ENCODE measurements around the gene LANCL2.

The LANCL2 gene

DNA sequence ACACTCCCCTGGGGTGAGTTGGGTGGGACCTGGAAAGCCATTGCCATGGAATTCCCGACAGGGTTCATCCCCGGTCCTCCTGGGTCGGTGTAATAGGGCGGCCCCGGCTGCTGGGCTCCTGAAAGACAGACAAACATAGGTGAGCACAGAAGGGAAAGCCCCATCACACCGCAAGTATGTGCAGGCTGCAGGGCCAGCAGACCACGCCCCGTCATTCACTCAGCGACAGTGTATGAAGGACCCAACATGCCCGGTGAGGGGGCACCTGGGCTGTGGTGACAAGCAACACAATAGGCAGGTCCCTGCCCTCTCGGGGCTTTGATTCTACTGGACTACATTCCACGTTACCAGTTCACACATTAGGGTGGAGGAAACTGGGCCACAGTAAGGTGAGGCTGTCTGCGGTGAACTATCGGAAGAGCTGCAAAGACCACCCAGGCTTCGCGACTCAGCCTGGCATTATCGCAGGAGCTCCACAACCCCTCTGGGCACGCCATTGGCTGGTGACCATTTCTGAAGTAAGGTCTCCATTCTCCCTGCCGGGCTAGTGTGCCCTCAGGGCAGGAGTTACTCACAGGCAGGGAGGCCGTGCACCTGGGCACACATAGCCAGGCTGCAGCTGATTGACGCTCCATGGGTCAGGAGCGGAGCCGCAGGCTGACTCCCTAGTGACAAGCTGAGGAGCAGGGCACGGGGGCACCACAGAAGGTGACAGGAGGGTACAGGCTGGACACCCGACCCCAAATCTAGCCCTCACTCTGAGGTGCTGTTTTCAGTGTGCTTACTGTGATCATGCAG is 108.0 kb downstream of the LANCL2 start:
- no peak for DNase-seq

GRCh38 chr7:55473932-55474331 is 108.8 kb downstream of the LANCL2 start:
- DNase-seq: no peak

DNA sequence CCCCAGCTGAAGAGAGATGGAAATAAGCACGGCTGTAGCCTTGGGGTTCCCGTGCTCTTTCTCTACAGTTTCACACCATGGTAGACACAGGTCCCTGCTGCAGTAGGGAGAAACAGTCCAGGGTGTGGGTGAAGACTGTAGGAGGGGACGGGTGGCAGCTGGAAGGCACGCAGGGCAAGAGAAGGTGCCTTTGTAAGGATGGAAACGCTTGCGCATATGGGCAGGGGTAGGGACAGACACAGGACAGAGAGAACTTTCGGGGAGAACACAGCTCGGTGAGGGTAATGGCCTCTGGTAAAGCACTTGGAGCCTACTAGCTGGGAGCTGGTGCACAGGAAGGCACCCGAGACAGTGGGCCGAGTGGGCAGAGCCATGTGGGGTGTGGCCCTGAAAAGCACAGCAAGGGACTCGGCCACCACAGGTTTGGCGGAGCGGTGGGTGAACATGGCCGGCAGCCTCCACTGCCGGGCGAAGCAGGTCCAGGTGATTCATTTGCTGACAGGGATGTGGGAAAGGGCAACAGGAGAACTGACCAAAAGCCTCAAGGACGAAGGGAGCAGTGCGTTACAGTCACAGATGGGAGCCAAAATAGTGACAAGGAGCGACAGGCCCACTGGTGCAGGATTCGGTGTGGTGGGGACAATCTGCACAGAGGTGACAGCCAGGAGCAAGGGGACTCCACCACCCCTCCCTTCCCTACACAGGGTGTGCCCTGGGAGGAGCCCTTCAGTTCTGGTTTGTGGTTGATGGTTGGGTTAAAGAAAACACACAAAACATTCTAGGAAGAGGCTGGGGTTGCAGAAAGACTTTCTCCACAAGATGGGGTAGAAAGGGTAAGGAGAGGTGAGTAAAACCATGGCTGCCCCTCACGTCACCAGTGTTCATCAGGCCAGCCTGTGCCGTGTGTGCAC is 110.1 kb downstream of the LANCL2 start:
- peak; percentile 35 for DNase-seq

- DNase-seq: no peak
These were observed 111.0 kb downstream of the LANCL2 start for GRCh38 chr7:55475855-55476803.

- DNase-seq: no peak
These were observed 112.0 kb downstream of the LANCL2 start for GRCh38 chr7:55476852-55477780.

DNA sequence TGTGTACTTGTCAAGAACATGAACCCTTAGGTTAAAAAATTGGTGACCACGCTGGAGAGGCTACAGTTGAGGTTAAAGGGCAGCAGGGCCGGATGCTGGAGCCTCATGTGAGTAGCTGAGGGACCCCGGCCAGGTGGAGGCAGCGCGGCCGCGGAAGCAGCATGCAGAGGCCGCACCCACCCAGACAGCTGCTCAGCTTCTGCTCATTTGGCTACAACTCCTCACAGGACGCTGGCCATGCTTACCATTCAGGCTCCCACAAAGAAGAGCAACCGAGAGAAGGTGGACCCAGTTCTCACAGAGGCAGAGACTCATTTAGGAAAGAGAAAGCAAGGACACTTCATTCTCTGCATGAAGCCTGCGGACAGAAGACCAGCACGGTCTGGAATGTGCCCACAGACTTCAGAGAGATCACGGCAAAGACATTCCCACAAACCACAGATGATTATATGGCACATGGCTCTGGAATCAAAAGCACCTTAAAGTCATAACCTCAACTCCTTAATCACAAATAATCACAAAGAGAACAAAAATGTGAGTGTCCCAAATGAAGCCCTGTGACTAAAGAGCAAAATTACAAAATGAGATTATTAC is 112.7 kb downstream of the LANCL2 start:
- no peak for DNase-seq

GRCh38 chr7:55478700-55479099 is 113.6 kb downstream of the LANCL2 start:
- DNase-seq: no peak

DNA sequence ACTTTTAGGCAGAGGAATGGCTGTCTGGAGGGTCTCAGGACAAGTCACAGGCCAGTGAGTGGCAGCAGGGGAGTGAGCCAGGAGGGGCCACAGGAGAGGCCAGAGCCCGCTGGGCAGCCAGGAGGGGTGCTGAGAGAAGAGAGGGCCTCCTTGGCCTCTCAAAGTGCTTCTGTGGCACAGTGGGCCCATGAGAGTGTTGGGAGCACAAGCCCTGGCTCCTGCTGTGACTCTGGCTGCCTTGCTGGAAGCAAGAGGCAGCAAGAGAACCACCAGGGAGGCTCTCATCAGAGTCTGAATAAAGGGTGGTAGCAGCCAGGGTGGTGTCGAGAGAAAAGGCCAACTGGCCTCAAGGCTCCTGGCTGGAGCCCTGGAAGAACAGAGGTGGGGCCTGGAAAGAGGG is 116.0 kb downstream of the LANCL2 start:
- DNase-seq: no peak

- DNase-seq: no peak
These were observed 117.9 kb downstream of the LANCL2 start for GRCh38 chr7:55483046-55483445.
